ENCODE results near the gene MRPS21.

- TF ChIP-seq, protein P1, sequence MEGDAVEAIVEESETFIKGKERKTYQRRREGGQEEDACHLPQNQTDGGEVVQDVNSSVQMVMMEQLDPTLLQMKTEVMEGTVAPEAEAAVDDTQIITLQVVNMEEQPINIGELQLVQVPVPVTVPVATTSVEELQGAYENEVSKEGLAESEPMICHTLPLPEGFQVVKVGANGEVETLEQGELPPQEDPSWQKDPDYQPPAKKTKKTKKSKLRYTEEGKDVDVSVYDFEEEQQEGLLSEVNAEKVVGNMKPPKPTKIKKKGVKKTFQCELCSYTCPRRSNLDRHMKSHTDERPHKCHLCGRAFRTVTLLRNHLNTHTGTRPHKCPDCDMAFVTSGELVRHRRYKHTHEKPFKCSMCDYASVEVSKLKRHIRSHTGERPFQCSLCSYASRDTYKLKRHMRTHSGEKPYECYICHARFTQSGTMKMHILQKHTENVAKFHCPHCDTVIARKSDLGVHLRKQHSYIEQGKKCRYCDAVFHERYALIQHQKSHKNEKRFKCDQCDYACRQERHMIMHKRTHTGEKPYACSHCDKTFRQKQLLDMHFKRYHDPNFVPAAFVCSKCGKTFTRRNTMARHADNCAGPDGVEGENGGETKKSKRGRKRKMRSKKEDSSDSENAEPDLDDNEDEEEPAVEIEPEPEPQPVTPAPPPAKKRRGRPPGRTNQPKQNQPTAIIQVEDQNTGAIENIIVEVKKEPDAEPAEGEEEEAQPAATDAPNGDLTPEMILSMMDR (IDR thresholded peaks at IDR 0.05; ENCODE audit: low read depth, low read length, missing input control): no peak
- TF ChIP-seq MAX (IDR thresholded peaks at IDR 0.05): no peak
- no peak for TF ChIP-seq REST (IDR thresholded peaks at IDR 0.05)
- TF ChIP-seq, protein P2, sequence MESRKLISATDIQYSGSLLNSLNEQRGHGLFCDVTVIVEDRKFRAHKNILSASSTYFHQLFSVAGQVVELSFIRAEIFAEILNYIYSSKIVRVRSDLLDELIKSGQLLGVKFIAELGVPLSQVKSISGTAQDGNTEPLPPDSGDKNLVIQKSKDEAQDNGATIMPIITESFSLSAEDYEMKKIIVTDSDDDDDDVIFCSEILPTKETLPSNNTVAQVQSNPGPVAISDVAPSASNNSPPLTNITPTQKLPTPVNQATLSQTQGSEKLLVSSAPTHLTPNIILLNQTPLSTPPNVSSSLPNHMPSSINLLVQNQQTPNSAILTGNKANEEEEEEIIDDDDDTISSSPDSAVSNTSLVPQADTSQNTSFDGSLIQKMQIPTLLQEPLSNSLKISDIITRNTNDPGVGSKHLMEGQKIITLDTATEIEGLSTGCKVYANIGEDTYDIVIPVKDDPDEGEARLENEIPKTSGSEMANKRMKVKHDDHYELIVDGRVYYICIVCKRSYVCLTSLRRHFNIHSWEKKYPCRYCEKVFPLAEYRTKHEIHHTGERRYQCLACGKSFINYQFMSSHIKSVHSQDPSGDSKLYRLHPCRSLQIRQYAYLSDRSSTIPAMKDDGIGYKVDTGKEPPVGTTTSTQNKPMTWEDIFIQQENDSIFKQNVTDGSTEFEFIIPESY (IDR thresholded peaks at IDR 0.05): no peak
- TF ChIP-seq SP1 (IDR thresholded peaks at IDR 0.05): no peak
- no peak for TF ChIP-seq TAF1 (conservative IDR thresholded peaks at IDR 0.05)
- TF ChIP-seq RAD21 (IDR thresholded peaks at IDR 0.05): no peak
- TF ChIP-seq NR2F2 (IDR thresholded peaks at IDR 0.05): no peak
- TF ChIP-seq GABPA (IDR thresholded peaks at IDR 0.05 in 1 of 2, conservative IDR thresholded peaks at IDR 0.05 in 1 of 2): no peak
These were observed 4.8 kb upstream of the MRPS21 start for GRCh38 chr1:150288822-150289221.
